Measurements from ENCODE around the gene ACIN1. TPM values are rescaled to one million over a fixed set of nuclear protein-coding genes. Genes with fewer than 3 reads are reported as not detected.

The ACIN1 gene
- total RNA-seq, 1 donor from 2014 or later, result 137 TPM

DNA sequence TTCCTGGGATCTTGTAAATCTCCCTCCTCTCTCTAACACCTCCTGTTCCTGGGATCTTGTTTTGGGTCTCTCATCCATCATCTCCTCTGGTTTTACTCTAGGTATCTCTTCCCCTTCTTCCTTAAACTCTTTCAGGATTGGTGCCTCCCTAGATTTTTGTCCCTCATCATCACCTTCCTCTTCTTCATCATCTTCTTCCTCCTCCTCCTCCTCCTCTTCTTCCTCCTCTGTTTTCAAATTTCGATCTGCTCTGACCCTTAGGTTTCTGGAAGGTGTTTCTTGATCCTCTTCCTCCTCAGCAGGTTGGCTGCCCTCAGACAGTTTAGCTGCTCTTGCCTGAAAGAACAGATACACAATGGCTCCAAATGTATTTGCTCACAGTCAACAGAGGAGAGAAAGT is 14.5 kb downstream of the ACIN1 start:
- TF ChIP-seq, protein P1, sequence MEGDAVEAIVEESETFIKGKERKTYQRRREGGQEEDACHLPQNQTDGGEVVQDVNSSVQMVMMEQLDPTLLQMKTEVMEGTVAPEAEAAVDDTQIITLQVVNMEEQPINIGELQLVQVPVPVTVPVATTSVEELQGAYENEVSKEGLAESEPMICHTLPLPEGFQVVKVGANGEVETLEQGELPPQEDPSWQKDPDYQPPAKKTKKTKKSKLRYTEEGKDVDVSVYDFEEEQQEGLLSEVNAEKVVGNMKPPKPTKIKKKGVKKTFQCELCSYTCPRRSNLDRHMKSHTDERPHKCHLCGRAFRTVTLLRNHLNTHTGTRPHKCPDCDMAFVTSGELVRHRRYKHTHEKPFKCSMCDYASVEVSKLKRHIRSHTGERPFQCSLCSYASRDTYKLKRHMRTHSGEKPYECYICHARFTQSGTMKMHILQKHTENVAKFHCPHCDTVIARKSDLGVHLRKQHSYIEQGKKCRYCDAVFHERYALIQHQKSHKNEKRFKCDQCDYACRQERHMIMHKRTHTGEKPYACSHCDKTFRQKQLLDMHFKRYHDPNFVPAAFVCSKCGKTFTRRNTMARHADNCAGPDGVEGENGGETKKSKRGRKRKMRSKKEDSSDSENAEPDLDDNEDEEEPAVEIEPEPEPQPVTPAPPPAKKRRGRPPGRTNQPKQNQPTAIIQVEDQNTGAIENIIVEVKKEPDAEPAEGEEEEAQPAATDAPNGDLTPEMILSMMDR (IDR thresholded peaks at IDR 0.05), result no peak
- peaks cover 30% of the 10 kb centered on the region for H3K4me1 Mint-ChIP-seq (ENCODE audit: low read depth)

DNA sequence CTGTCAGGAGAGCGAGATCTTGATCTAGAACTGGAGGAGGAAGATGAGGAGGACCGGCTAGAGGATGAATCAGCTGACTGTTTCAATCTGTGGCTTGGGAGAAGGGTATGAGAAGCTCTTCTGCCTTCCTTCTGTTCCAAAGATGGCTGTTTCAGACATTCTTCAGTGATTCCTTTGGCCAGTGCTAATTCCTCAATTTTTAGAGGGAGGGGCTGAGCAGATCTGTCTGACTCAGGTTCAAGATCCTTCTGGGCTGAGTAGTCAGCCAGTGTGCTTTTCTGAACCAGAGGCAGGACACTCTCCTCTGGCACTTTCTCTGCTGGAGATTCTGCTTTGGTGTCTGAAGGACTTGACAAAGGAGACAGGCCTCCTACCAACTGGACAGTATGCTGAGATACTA is 15.2 kb downstream of the ACIN1 start:
- H3K4me3 Mint-ChIP-seq (ENCODE audit: unreplicated experiment), result no peak overlapping the region
- H3K4me1 Mint-ChIP-seq (ENCODE audit: low read depth), result peaks cover 30% of the 10 kb centered on the region
- no peaks in the 10 kb centered on the region for H3K9me3 Mint-ChIP-seq (ENCODE audit: low read depth)
- TF ChIP-seq, protein P1 (IDR thresholded peaks at IDR 0.05), result no peak
- no peaks in the 10 kb centered on the region for H3K27me3 Mint-ChIP-seq (ENCODE audit: low read depth)
- H3K27ac Mint-ChIP-seq (ENCODE audit: unreplicated experiment), result peak overlapping the region; percentile 80
- DNase-seq (ENCODE audit: low spot score), result no peak
- peaks cover 30% of the 10 kb centered on the region for H3K36me3 Mint-ChIP-seq (ENCODE audit: low read depth)

More for the DNA sequence above, 14.5 kb downstream of the ACIN1 start:
- H3K9me3 Mint-ChIP-seq (ENCODE audit: low read depth), result no peaks in the 10 kb centered on the region
- no peak overlapping the region for H3K4me3 Mint-ChIP-seq (ENCODE audit: unreplicated experiment)
- no peak for DNase-seq (ENCODE audit: low spot score)
- H3K27me3 Mint-ChIP-seq (ENCODE audit: low read depth), result no peaks in the 10 kb centered on the region
- H3K27ac Mint-ChIP-seq (ENCODE audit: unreplicated experiment), result peak overlapping the region; percentile 80
- H3K36me3 Mint-ChIP-seq (ENCODE audit: low read depth), result peaks cover 31% of the 10 kb centered on the region

DNA sequence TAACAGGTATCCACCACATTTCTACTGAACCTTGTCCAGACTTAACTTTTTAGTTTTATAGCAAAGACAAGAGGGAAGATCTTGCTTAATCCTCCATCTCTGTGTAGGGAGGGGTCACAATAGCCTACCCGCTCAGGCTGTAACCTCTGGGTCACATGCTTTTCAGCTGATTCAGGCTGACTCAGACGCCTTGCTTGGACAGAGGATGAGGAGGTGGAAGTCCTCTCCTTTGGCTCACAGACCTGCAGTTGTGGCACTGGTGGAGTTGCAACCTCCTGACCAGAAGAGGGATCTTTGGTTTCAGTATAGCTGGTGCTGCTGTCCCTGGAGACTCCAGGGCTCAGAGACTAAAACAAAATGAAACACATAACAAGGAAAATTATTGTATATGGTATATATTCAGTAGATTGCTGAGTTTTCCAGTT is 16.2 kb downstream of the ACIN1 start:
- H3K4me1 Mint-ChIP-seq (ENCODE audit: low read depth), result peaks cover 30% of the 10 kb centered on the region
- TF ChIP-seq, protein P1 (IDR thresholded peaks at IDR 0.05), result no peak
- no peaks in the 10 kb centered on the region for H3K9me3 Mint-ChIP-seq (ENCODE audit: low read depth)
- H3K27me3 Mint-ChIP-seq (ENCODE audit: low read depth), result no peaks in the 10 kb centered on the region
- H3K36me3 Mint-ChIP-seq (ENCODE audit: low read depth), result peaks cover 28% of the 10 kb centered on the region
- H3K27ac Mint-ChIP-seq (ENCODE audit: unreplicated experiment), result peak overlapping the region; percentile 80
- H3K4me3 Mint-ChIP-seq (ENCODE audit: unreplicated experiment), result no peak overlapping the region
- no peak for DNase-seq (ENCODE audit: low spot score)

DNA sequence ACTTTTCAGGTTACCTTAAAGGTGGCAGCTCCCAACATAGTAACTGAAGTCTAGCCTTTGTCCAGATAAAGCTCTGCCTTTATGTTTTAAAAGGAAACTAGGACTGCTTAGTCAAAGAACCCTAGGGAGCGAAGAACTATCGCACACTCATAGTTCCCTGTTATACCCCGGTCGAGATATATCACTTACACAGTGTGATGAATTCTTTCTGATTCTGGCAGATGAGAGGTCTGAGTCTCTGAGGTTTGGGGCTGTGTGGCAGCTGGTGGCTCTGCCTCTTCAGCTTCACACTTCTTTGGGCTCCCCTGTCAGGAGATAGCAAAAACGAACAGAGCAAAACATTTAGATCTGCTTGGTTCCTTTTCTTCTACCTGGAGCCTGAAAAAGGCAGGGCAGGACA is 17.0 kb downstream of the ACIN1 start:
- Mint-ChIP-seq H3K4me3 (ENCODE audit: unreplicated experiment) (no peak overlapping the region), H3K9me3 (ENCODE audit: low read depth) (no peaks in the 10 kb centered on the region), H3K36me3 (ENCODE audit: low read depth) (peaks cover 28% of the 10 kb centered on the region), H3K4me1 (ENCODE audit: low read depth) (peaks cover 30% of the 10 kb centered on the region), H3K27ac (ENCODE audit: unreplicated experiment) (peak overlapping the region; percentile 80), H3K27me3 (ENCODE audit: low read depth) (no peaks in the 10 kb centered on the region)
- DNase-seq (ENCODE audit: low spot score), result no peak
- TF ChIP-seq, protein P1 (IDR thresholded peaks at IDR 0.05), result no peak

DNA sequence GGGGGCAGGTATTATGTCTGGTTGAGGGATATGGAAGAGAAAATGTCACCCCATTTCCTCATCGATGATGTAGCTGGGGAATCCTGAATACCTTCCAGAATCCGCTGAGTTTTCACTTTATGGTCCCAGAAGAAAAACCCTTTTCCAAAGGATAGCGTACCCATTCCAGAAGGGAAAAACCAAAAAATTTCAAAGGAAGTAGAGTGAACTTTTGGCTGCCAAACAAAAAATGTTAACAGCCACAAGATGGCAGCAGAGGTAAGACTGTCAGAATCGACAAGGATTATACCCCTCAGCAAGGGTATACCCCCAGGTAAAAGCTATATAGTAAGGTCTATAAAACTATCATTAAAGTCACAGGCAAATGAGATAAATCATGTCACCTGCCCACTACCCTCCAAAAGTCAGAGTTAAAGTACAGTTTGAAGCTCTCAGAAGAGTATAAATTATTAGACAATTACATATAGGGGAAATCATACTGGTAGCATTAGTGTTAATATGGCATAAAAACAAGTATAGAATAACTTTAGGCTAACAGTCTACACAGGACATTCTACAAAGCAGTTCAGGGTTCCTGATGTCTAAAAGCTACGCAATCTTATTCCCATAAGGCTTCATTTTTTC is 18.0 kb downstream of the ACIN1 start:
- no peak for DNase-seq (ENCODE audit: low spot score)
- TF ChIP-seq, protein P1 (IDR thresholded peaks at IDR 0.05), result peak; percentile 87
- H3K9me3 Mint-ChIP-seq (ENCODE audit: low read depth), result no peaks in the 10 kb centered on the region
- H3K4me3 Mint-ChIP-seq (ENCODE audit: unreplicated experiment), result no peak overlapping the region
- no peaks in the 10 kb centered on the region for H3K27me3 Mint-ChIP-seq (ENCODE audit: low read depth)
- H3K27ac Mint-ChIP-seq (ENCODE audit: unreplicated experiment), result peak overlapping the region; percentile 57
- H3K4me1 Mint-ChIP-seq (ENCODE audit: low read depth), result peaks cover 36% of the 10 kb centered on the region
- H3K36me3 Mint-ChIP-seq (ENCODE audit: low read depth), result peaks cover 33% of the 10 kb centered on the region
